ENCODE results near the gene FLT3LG.
A peak's percentile ranks its signal among the peaks of the same experiment; 100 is the strongest.

The FLT3LG gene

DNA sequence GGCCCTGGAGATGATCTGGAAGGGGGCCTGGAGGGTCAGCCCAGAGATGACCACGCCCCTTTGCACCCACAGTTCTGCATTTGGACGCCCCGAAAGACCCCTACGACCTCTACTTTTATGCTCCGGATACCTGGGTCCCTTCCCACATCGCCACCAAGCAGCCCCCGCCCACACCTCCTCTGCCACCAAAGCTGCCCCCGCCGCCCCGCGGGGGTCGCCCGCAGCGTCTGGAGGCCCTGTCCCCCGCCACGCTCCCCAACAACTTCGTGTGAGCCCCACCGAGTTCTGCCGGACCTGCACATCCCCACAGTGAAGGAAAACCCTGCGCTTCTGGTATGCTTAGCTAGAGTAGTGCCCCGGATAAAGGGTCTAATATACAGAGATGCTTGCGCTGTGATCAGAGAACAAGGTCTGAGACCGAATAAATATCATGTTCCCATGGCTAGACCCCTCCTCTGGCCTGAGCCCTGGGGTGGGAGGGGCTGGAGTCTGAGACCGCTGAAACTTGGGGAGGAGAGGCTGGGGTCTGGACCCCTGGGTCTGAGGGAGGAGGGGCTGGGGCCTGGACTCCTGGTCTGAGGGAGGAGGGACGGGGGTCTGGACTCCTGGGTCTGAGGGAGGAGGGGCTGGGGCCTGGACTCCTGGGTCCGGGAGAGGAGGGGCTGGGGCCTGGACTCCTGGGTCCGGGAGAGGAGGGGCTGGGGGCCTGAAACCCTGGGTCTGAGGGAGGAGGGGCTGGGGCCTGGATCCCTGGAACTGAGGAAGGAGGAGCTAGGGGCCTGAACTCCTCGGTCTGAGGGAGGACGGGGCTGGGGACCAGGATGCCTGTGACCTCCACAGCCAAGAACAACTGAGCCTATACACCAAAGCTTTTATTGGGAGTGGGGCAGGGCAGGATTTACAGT, 45.2 kb upstream of the FLT3LG start:
- TF ChIP-seq, protein P1, sequence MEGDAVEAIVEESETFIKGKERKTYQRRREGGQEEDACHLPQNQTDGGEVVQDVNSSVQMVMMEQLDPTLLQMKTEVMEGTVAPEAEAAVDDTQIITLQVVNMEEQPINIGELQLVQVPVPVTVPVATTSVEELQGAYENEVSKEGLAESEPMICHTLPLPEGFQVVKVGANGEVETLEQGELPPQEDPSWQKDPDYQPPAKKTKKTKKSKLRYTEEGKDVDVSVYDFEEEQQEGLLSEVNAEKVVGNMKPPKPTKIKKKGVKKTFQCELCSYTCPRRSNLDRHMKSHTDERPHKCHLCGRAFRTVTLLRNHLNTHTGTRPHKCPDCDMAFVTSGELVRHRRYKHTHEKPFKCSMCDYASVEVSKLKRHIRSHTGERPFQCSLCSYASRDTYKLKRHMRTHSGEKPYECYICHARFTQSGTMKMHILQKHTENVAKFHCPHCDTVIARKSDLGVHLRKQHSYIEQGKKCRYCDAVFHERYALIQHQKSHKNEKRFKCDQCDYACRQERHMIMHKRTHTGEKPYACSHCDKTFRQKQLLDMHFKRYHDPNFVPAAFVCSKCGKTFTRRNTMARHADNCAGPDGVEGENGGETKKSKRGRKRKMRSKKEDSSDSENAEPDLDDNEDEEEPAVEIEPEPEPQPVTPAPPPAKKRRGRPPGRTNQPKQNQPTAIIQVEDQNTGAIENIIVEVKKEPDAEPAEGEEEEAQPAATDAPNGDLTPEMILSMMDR (IDR thresholded peaks at IDR 0.05; ENCODE audit: low read depth, low read length) = no peak
- DNase-seq = no peak

DNA sequence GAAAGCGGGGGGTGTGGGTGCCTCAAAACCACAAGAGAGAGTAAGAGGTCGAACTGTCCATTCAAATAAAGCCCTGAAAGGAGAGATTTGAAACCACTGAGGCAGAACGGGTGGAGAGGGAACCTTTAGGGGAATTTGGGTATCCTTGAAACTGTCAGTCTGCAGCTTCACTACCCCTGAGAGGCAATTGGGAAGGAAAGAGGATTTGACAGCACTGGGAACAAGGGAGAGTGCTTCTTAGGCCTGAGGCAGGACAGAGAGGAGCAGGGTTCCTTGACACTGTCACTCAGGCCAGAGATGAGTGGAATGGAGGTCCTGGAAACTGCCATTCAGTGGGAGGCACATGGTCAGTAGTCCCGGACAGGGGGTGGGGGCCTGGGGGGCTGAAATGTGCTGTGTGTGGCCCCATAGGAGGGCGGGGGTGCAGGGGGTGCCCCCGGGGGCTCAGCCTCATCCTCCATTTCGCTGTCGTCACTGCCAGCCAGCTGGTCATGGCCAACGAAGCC, 43.8 kb upstream of the FLT3LG start:
- Histone ChIP-seq H3K9me3 (no peaks in the 10 kb centered on the region), H3K36me3 (no peaks in the 10 kb centered on the region), H3K4me3 (ENCODE audit: low read depth, low read length) (no peak overlapping the region), H3K4me1 (no peaks in the 10 kb centered on the region), H3K27me3 (peaks cover 69% of the 10 kb centered on the region)
- DNase-seq = no peak
- TF ChIP-seq, protein P1 (IDR thresholded peaks at IDR 0.05; ENCODE audit: low read depth, low read length) = no peak

More for the DNA sequence above, 45.2 kb upstream of the FLT3LG start:
- Histone ChIP-seq H3K27me3 (peaks cover 81% of the 10 kb centered on the region), H3K9me3 (no peaks in the 10 kb centered on the region), H3K4me3 (ENCODE audit: low read depth, low read length) (no peak overlapping the region), H3K4me1 (no peaks in the 10 kb centered on the region), H3K36me3 (no peaks in the 10 kb centered on the region)

DNA sequence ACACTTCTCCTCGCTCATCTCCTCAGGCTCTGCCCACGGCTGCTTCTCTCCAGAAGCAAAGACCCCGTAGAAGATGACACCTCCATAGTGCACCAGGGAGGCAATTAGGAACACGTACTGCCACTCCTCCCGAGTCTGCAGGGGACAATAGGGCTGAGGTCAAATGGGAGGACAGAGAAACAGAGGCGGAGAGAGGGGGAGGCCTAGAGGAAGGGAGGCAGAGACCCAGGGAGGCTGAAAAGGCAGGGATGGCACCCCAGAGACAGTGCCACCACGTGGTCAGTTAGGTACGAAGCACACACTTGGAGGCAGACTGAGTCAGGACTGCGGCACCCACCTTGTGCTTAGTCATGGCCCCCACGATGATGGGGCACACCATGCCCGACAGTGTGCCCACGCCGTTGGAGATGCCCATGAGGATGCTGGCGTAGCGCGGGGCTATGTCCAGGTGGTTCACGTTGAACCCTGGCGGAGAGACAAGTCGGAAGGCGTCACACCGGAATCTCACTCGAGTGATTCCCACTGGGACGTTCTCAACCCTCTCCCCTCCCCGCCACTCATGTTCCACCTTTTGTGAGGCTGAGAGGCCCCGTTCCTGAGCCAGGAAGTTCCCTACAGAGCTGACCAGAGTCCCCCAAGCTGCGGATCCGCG, 43.2 kb upstream of the FLT3LG start:
- Histone ChIP-seq H3K9me3 (no peaks in the 10 kb centered on the region), H3K4me3 (ENCODE audit: low read depth, low read length) (no peak overlapping the region), H3K4me1 (no peaks in the 10 kb centered on the region), H3K36me3 (no peaks in the 10 kb centered on the region), H3K27me3 (peaks cover 63% of the 10 kb centered on the region)
- DNase-seq = no peak
- TF ChIP-seq, protein P1 (IDR thresholded peaks at IDR 0.05; ENCODE audit: low read depth, low read length) = peak; percentile 36; the same call in 1 of the 2 replicates

DNA sequence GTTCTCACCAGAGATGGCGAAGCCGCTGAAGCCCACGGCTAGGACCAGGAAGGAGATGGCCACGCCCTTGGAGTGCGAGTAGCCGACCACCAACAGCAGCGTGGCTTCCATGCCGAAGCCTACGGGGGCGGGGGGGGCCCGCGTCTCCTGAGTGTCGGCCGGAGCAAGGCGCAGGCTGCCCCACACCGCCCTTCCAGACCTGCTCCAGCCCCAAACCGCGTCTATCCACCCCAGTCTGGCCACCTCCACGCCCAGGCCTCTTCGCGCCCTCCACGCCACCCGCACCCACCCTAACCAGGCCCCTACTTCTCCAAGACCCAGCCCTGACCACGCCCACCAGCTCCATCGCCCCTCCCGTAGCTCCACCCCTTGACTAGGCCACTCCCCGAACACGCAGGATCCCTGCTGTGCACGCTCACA, 42.7 kb upstream of the FLT3LG start:
- Histone ChIP-seq H3K27me3 (peaks cover 59% of the 10 kb centered on the region), H3K4me1 (no peaks in the 10 kb centered on the region), H3K9me3 (no peaks in the 10 kb centered on the region), H3K36me3 (no peaks in the 10 kb centered on the region), H3K4me3 (ENCODE audit: low read depth, low read length) (no peak overlapping the region)
- TF ChIP-seq, protein P1 (IDR thresholded peaks at IDR 0.05; ENCODE audit: low read depth, low read length) = no peak
- DNase-seq = peak; percentile 59

DNA sequence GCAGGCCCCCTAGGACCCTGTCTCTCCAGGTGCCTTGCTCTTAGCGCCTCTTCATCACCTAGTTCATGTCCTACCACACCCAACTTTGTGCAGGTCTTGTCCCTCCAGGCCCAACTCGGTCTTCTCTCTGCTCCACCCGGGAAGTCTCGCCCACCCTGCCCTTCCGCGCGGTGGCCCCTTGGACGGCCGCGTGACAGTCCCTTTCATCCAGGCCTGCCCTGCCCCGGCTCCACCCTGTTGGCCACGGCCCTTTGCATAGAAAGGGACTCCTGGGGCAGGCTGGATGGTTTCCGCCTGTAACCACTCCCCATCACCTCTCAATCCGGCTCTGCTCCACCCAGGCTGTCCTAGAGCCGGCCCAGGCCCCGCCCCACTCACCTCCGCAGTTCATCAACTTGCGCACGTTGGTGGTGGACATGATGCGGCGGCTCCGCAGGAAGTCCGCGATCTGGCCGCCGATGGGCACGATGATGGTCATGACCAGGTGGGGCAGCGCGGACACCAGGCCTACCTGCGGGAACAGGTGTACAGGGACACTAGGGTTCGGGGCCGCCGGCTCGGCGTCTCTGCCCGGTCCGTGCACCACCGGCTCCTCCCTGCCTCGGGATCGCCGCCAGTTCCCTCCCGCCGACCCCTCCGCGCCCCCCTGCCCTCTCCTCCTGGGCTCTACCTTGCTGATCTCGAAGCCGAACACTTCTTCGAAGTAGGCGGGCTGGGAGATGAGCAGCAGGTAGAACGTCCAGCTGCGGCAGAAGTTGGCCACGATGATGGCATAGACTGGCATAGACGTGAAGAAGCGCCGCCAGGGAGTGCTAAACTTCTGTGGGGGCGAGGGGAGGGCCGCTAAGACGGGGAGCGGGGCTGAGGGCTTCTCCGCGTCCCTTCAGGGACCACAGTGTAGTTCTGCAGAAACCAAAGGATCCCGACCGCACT, 41.6 kb upstream of the FLT3LG start:
- Histone ChIP-seq H3K27me3 (peaks cover 56% of the 10 kb centered on the region), H3K9me3 (no peaks in the 10 kb centered on the region), H3K36me3 (no peaks in the 10 kb centered on the region), H3K4me1 (no peaks in the 10 kb centered on the region), H3K4me3 (ENCODE audit: low read depth, low read length) (no peak overlapping the region)
- no peak for DNase-seq
- TF ChIP-seq, protein P1 (IDR thresholded peaks at IDR 0.05; ENCODE audit: low read depth, low read length) = no peak

Measured in BE2C (cell line).